ENCODE data around the gene FSHR.

DNA sequence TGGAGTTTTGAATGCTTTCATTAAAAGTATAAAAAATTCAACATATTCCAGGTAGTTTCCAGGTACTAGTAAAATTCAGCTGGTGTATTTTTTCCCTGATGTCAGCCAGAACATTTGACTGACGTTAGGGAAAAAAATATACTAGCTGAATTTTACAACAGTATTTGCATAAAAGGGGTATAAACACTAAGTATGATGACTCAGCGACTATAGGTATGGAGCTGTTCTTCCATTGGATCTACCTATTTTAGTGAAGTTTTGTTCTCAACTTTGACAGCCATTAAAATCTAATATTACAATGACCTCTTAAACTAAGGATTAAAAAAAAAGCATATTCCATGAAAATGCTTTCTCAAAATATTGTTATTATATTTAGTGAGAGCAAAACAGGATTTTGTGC, 155.9 kb downstream of the FSHR start:
- TF ChIP-seq, protein P1, sequence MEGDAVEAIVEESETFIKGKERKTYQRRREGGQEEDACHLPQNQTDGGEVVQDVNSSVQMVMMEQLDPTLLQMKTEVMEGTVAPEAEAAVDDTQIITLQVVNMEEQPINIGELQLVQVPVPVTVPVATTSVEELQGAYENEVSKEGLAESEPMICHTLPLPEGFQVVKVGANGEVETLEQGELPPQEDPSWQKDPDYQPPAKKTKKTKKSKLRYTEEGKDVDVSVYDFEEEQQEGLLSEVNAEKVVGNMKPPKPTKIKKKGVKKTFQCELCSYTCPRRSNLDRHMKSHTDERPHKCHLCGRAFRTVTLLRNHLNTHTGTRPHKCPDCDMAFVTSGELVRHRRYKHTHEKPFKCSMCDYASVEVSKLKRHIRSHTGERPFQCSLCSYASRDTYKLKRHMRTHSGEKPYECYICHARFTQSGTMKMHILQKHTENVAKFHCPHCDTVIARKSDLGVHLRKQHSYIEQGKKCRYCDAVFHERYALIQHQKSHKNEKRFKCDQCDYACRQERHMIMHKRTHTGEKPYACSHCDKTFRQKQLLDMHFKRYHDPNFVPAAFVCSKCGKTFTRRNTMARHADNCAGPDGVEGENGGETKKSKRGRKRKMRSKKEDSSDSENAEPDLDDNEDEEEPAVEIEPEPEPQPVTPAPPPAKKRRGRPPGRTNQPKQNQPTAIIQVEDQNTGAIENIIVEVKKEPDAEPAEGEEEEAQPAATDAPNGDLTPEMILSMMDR (IDR thresholded peaks at IDR 0.05): no peak
- no peak for TF ChIP-seq POLR2A (IDR thresholded peaks at IDR 0.05)

All from adrenal gland (tissue), 5 donors.